ENCODE measurements around the gene CAST.
"Not testable (repeated sequence)": the region's sequence is repeated elsewhere in the genome, so short reads cannot be mapped to it uniquely, and the experiment has no call there.

CAST gene

GRCh38 chr5:96716716-96717115 lies 54.5 kb downstream of the CAST start:
- no peak for DNase-seq

- no peak for DNase-seq
Observed at GRCh38 chr5:96717874-96718273, 55.7 kb downstream of the CAST start.

- no peak for DNase-seq
Observed at GRCh38 chr5:96718635-96719077, 56.5 kb downstream of the CAST start.

GRCh38 chr5:96720408-96720807 lies 58.2 kb downstream of the CAST start:
- DNase-seq, result no peak

GRCh38 chr5:96721351-96721977 lies 59.3 kb downstream of the CAST start:
- no peak for DNase-seq

- DNase-seq, result no peak
Observed at GRCh38 chr5:96725257-96725656, 63.1 kb downstream of the CAST start.

GRCh38 chr5:96726802-96727201 lies 64.6 kb downstream of the CAST start:
- no peak for DNase-seq

GRCh38 chr5:96729156-96729555 lies 67.0 kb downstream of the CAST start:
- no peak for DNase-seq

GRCh38 chr5:96730586-96730985 lies 68.4 kb downstream of the CAST start:
- DNase-seq, result no peak

GRCh38 chr5:96733771-96734500 lies 71.8 kb downstream of the CAST start:
- no peak for DNase-seq

- no peak for DNase-seq
Observed at GRCh38 chr5:96734871-96735325, 72.7 kb downstream of the CAST start.

GRCh38 chr5:96736937-96737336 lies 74.8 kb downstream of the CAST start:
- DNase-seq, result no peak

- no peak for DNase-seq
Observed at GRCh38 chr5:96741106-96741505, 78.9 kb downstream of the CAST start.

- DNase-seq, result no peak
Observed at GRCh38 chr5:96741891-96742309, 79.7 kb downstream of the CAST start.

- DNase-seq, result no peak
Observed at GRCh38 chr5:96742538-96742937, 80.4 kb downstream of the CAST start.

GRCh38 chr5:96743065-96743768 lies 81.0 kb downstream of the CAST start:
- no peak for DNase-seq

- DNase-seq, result no peak
Observed at GRCh38 chr5:96743805-96744204, 81.6 kb downstream of the CAST start.

- not testable (repeated sequence) for DNase-seq
Observed at GRCh38 chr5:96744218-96744617, 82.0 kb downstream of the CAST start.

GRCh38 chr5:96745025-96745424 lies 82.8 kb downstream of the CAST start:
- no peak for DNase-seq

GRCh38 chr5:96745844-96746531 lies 83.8 kb downstream of the CAST start:
- peak; percentile 53 for DNase-seq

GRCh38 chr5:96747720-96748119 lies 85.5 kb downstream of the CAST start:
- DNase-seq, result no peak

GRCh38 chr5:96750110-96750822 lies 88.1 kb downstream of the CAST start:
- DNase-seq, result no peak
